ENCODE data around the gene CYGB. TPM values are rescaled to one million over a fixed set of nuclear protein-coding genes. Genes with fewer than 3 reads are reported as not detected.

CYGB gene
- total and polyA plus RNA-seq, 10 of the 15 experiments (the other 5 are each of a cell fraction or from before 2014, with no cell fraction given), result 0.34 TPM; not detected in 9

DNA sequence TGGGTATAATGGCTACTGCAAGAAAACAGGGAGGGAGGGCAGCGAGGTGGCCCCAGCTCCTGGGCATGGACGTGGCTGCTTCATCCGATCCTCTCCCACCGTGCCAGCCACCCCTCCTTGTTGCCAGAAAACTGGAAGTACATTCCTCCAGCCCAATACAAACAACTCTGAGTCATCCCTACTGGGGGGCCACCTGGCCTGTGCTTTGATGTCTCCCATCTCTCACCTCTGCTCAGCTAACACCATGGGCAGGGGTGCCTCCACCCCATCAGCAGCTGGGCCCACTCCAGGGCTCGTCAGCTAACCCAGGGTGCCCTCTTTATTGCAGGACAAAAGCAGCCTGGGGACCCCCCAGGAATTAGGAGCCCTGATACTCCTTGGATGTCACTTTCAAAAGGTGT is 38.2 kb downstream of the CYGB start:
- RAD21 ChIA-PET (ENCODE audit: unreplicated experiment), result interaction anchor here (0.6 to 5.4 kb wide), 8 partner anchors 10 to 240 kb away, joined by 3 to 34 read pairs (median 4); partner anchors contain the start of gene AANAT
- FAIRE-seq (no peak), ATAC-seq (no peak; the same call in 2 of the 3 replicates), DNase-seq (ENCODE audit: low read depth, low spot score) (no peak)
- CTCF ChIA-PET, result interaction anchor here (1.1 to 3.1 kb wide), 7 partner anchors 9 to 90 kb away, joined by 4 to 15 read pairs (median 9); partner anchors contain the start of gene AANAT
- in situ Hi-C loops (cut with MboI) (no loop called here), intact Hi-C loops (cut with micrococcal nuclease; ENCODE audit: unreplicated experiment) (no loop called here)
- BruUV-seq (replicated peaks), result no TSS peak
- SMC1A ChIA-PET (ENCODE audit: uncharacterized antibody, unreplicated experiment), result interaction anchor here (0.9 to 8.7 kb wide), 7 partner anchors 9 to 72 kb away, joined by 3 to 115 read pairs (median 4); partner anchors contain the start of gene AANAT
- Histone ChIP-seq H3K79me2 (ENCODE audit: control insufficient read depth, insufficient read depth, low read length) (peaks cover 59% of the 10 kb centered on the region), H3K9ac (ENCODE audit: control insufficient read depth, insufficient read depth, low read length) (peak overlapping the region; percentile 81), H2AFZ (ENCODE audit: control insufficient read depth, low read depth, low read length) (no peak overlapping the region), H4K20me1 (ENCODE audit: control insufficient read depth, insufficient read depth) (no peaks in the 10 kb centered on the region), H3K9me3 (replicated peaks; ENCODE audit: control insufficient read depth, insufficient read depth, low read length) (no peaks in the 10 kb centered on the region), H3K27me3 (replicated peaks in 1 of 2; ENCODE audit: control insufficient read depth in 2 of 2, insufficient read depth in 2 of 2, low read length in 1 of 2) (no peaks in the 10 kb centered on the region), H3K36me3 (ENCODE audit: control insufficient read depth in 2 of 2, insufficient read depth in 2 of 2, low read length in 1 of 2) (no peaks in the 10 kb centered on the region; a peak in 3 of 4 replicates), H3K27ac (ENCODE audit: control insufficient read depth, insufficient read depth) (peak overlapping the region; percentile 86), H3K4me3 (peak overlapping the region; percentile 96), H3K4me1 (ENCODE audit: control insufficient read depth, insufficient read depth, low read length) (peaks cover 56% of the 10 kb centered on the region), H3K4me2 (ENCODE audit: control insufficient read depth, insufficient read depth) (peak overlapping the region; percentile 88)
- POLR2A ChIA-PET, result interaction anchor here (0.6 to 9.0 kb wide), 8 partner anchors 9 to 48 kb away, joined by 3 to 101 read pairs (median 8); partner anchors contain the start of genes AANAT and UBE2O
- WGBS (ENCODE audit: insufficient coverage, insufficient replicate concordance, low lambda C conversion rate, missing lambda C conversion rate), result 0% methylated on average over 5 of the region's 5 CpGs
- TF ChIP-seq CREB1 (IDR thresholded peaks at IDR 0.05; ENCODE audit: low read depth) (no peak), MEF2A (IDR thresholded peaks at IDR 0.05; ENCODE audit: insufficient read depth, low read depth, low read length) (0 out of 2 replicates have a peak, but pooled peaks have one; percentile 2)

DNA sequence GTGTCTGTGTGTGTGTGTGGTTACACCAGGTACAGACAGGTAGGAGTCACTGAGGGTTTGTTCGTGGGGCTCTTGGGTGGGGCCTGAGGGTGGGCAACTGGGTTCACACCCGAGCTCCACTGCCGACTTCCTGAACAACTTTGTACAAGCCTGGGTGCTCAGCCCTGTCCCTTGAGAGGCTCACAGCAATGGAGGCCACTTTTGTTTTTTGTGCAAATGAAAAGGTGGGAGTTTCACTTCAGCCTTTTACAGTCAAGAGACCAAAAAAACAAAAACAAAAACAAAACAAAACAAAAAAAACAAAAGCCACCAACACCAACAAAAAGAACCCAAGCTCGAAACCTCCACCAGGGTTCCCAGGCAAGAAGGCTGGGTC is 38.6 kb downstream of the CYGB start:
- ChIA-PET POLR2A (interaction anchor here (0.5 to 9.0 kb wide), 8 partner anchors 9 to 70 kb away, joined by 3 to 101 read pairs (median 8); partner anchors contain the start of genes AANAT and UBE2O), CTCF (interaction anchor here (1.0 to 3.1 kb wide), 7 partner anchors 14 to 102 kb away, joined by 3 to 15 read pairs (median 8); partner anchors contain the start of gene AANAT), SMC1A (ENCODE audit: uncharacterized antibody, unreplicated experiment) (interaction anchor here (1.0 to 8.7 kb wide), 6 partner anchors 9 to 54 kb away, joined by 3 to 115 read pairs (median 4); partner anchors contain the start of gene AANAT), RAD21 (ENCODE audit: unreplicated experiment) (interaction anchor here (0.9 to 5.4 kb wide), 7 partner anchors 9 to 32 kb away, joined by 3 to 34 read pairs (median 5); partner anchors contain the start of gene AANAT)
- no peak overlapping the region for H2AFZ ChIP-seq (ENCODE audit: control insufficient read depth, low read depth, low read length)
- H3K9ac ChIP-seq (ENCODE audit: control insufficient read depth, insufficient read depth, low read length), result peak overlapping the region; percentile 81
- peak overlapping the region; percentile 86 for H3K27ac ChIP-seq (ENCODE audit: control insufficient read depth, insufficient read depth)
- ATAC-seq, result peak; percentile 33
- no peaks in the 10 kb centered on the region for H3K27me3 ChIP-seq (replicated peaks in 1 of 2; ENCODE audit: control insufficient read depth in 2 of 2, insufficient read depth in 2 of 2, low read length in 1 of 2)
- WGBS (ENCODE audit: insufficient coverage, insufficient replicate concordance, low lambda C conversion rate, missing lambda C conversion rate), result 2% methylated on average over 4 of the region's 4 CpGs
- H3K4me3 ChIP-seq, result peak overlapping the region; percentile 96
- peak; percentile 71 for DNase-seq (ENCODE audit: low read depth, low spot score)
- H3K79me2 ChIP-seq (ENCODE audit: control insufficient read depth, insufficient read depth, low read length), result peaks cover 63% of the 10 kb centered on the region
- intact Hi-C loops (cut with micrococcal nuclease; ENCODE audit: unreplicated experiment) (no loop called here), in situ Hi-C loops (cut with MboI) (no loop called here)
- no peaks in the 10 kb centered on the region for H4K20me1 ChIP-seq (ENCODE audit: control insufficient read depth, insufficient read depth)
- no TSS peak for BruUV-seq (replicated peaks)
- peak overlapping the region; percentile 88 for H3K4me2 ChIP-seq (ENCODE audit: control insufficient read depth, insufficient read depth)
- peak; percentile 38 for FAIRE-seq
- 0 out of 2 replicates have a peak, but pooled peaks have one; percentile 10 for TF ChIP-seq EED (IDR thresholded peaks at IDR 0.05; ENCODE audit: low read depth)
- TF ChIP-seq TAF1 (IDR thresholded peaks at IDR 0.05; ENCODE audit: borderline replicate concordance, low read depth, low read length), result peak; percentile 4; the same call in 1 of the 2 replicates
- TF ChIP-seq TCF7 (IDR thresholded peaks at IDR 0.05; ENCODE audit: borderline replicate concordance), result no peak
- TF ChIP-seq, protein P1, sequence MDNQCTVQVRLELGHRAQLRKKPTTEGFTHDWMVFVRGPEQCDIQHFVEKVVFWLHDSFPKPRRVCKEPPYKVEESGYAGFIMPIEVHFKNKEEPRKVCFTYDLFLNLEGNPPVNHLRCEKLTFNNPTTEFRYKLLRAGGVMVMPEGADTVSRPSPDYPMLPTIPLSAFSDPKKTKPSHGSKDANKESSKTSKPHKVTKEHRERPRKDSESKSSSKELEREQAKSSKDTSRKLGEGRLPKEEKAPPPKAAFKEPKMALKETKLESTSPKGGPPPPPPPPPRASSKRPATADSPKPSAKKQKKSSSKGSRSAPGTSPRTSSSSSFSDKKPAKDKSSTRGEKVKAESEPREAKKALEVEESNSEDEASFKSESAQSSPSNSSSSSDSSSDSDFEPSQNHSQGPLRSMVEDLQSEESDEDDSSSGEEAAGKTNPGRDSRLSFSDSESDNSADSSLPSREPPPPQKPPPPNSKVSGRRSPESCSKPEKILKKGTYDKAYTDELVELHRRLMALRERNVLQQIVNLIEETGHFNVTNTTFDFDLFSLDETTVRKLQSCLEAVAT (IDR thresholded peaks at IDR 0.05), result 0 out of 2 replicates have a peak, but pooled peaks have one; percentile 56
- TF ChIP-seq YY1 (IDR thresholded peaks at IDR 0.05; ENCODE audit: low read depth, low read length), result peak; percentile 81
- peak; percentile 48; the same call in 1 of the 2 replicates for TF ChIP-seq MTA2 (IDR thresholded peaks at IDR 0.05; ENCODE audit: low read depth)
- TF ChIP-seq ZNF384 (IDR thresholded peaks at IDR 0.05; ENCODE audit: borderline replicate concordance, low read depth, low read length), result peak; percentile 49; the same call in 1 of the 2 replicates
- TF ChIP-seq EP300 (IDR thresholded peaks at IDR 0.05; ENCODE audit: borderline replicate concordance in 1 of 2, control insufficient read depth in 1 of 2, low read depth in 2 of 2, low read length in 2 of 2), result 0 out of 4 replicates have a peak, but pooled peaks of 1 of the 2 experiments have one; percentile 20
- TF ChIP-seq EGR1 (IDR thresholded peaks at IDR 0.05; ENCODE audit: borderline replicate concordance in 1 of 2, low read depth in 2 of 2, low read length in 2 of 2), result no peak
- peak; percentile 70 for TF ChIP-seq MEF2B (IDR thresholded peaks at IDR 0.05; ENCODE audit: partially characterized antibody, poor library complexity, severe bottlenecking)
- TF ChIP-seq MTA3 (IDR thresholded peaks at IDR 0.05; ENCODE audit: borderline replicate concordance, low read length), result peak; percentile 27; the same call in 1 of the 2 replicates
- peak; percentile 63; the same call in 1 of the 2 replicates for TF ChIP-seq NBN (IDR thresholded peaks at IDR 0.05)
- no peak for TF ChIP-seq FOS (IDR thresholded peaks at IDR 0.05; ENCODE audit: borderline replicate concordance, extremely low read depth, insufficient read length)
- no peaks in the 10 kb centered on the region for H3K9me3 ChIP-seq (replicated peaks; ENCODE audit: control insufficient read depth, insufficient read depth, low read length)
- no peaks in the 10 kb centered on the region; a peak in 3 of 4 replicates for H3K36me3 ChIP-seq (ENCODE audit: control insufficient read depth in 2 of 2, insufficient read depth in 2 of 2, low read length in 1 of 2)
- H3K4me1 ChIP-seq (ENCODE audit: control insufficient read depth, insufficient read depth, low read length), result peaks cover 60% of the 10 kb centered on the region
